Activated CD8-positive, alpha-beta T cell treated with anti-CD3 and anti-CD28 coated beads for 36 hours (primary cell): Measurements from ENCODE around the gene CHST15. TPM values are rescaled to one million over a fixed set of nuclear protein-coding genes. Genes with fewer than 3 reads are reported as not detected.

ENCODE experiments used
- ATAC-seq: fragments of 200-7000 bp; cut with Tn5 transposase; one replicate; pipeline ENCODE4 v1.10.0; 2021; ENCODE audit warnings: mild to moderate bottlenecking, moderate library complexity
- CTCF ChIA-PET: fragments of 350-600 bp; sonication (Branson Sonifier 250); formaldehyde crosslinking; loops from one replicate; lab custom pipeline; 2021; ENCODE audit warnings: antibody characterized with exemption; lab: Charles Lee
- POLR2A ChIA-PET: fragments of 350-600 bp; sonication (Branson Sonifier 250); formaldehyde crosslinking; loops from one replicate; lab custom pipeline; 2021; ENCODE audit warnings: antibody characterized with exemption; lab: Charles Lee
- DNase-seq: peaks from one replicate; pipeline ENCODE4 v3.0.0-alpha.2; 2020
- H3K27ac Mint-ChIP-seq: one replicate; pipeline ENCODE4 v1.8.0; 2021; ENCODE audit warnings: mild to moderate bottlenecking, mixed read lengths
- H3K27me3 Mint-ChIP-seq: one replicate; pipeline ENCODE4 v1.8.0; 2021; ENCODE audit warnings: mixed read lengths
- H3K36me3 Mint-ChIP-seq: one replicate; pipeline ENCODE4 v1.8.0; 2021; ENCODE audit warnings: low read depth, mixed read lengths
- H3K4me1 Mint-ChIP-seq: one replicate; pipeline ENCODE4 v1.8.0; 2021; ENCODE audit warnings: low read depth, mixed read lengths
- H3K4me3 Mint-ChIP-seq: one replicate; pipeline ENCODE4 v1.8.0; 2021; ENCODE audit warnings: mild to moderate bottlenecking, moderate library complexity, mixed read lengths
- H3K9me3 Mint-ChIP-seq: one replicate; pipeline ENCODE4 v1.8.0; 2021; ENCODE audit warnings: mixed read lengths
- CTCF ChIP-seq: fragments of 200-600 bp; IDR thresholded peaks from one replicate; pipeline ENCODE4 v1.8.0; 2022; ENCODE audit warnings: antibody characterized with exemption, mild to moderate bottlenecking
- intact Hi-C: fragments of 100-400 bp; cut with micrococcal nuclease; formaldehyde crosslinking; loops from one replicate; pipeline ENCODE4 v1.10.0; 2022
- total RNA-seq, 2 experiments: library from RNA; stranded (reverse); gene quantifications; one replicate each; pipeline ENCODE4 v1.2.3, GENCODE V29; 2021

CHST15 gene
- total RNA-seq, 2 experiments from 2014 or later = 0.36 to 0.81 TPM

- H3K4me3 Mint-ChIP-seq = no peak overlapping the region
- no peak for TF ChIP-seq CTCF
- no peaks in the 10 kb centered on the region for H3K9me3 Mint-ChIP-seq
- CTCF ChIA-PET = interaction anchor here (0.8 kb wide), 1 partner anchor 24 kb away, joined by 3 read pairs; no protein-coding TSS in a partner anchor
- POLR2A ChIA-PET = no interaction called here
- peaks cover 70% of the 10 kb centered on the region for H3K27me3 Mint-ChIP-seq
- peaks cover 2% of the 10 kb centered on the region for H3K4me1 Mint-ChIP-seq
- DNase-seq (no peak), ATAC-seq (no peak)
- no peak overlapping the region for H3K27ac Mint-ChIP-seq
- H3K36me3 Mint-ChIP-seq = no peaks in the 10 kb centered on the region
- intact Hi-C loops = no loop called here
Observed at GRCh38 chr10:123970207-123970926, 123.0 kb downstream of the CHST15 start.

- POLR2A ChIA-PET = interaction anchor here (0.5 kb wide), 1 partner anchor 183 kb away, joined by 3 read pairs; no protein-coding TSS in a partner anchor
- H3K27ac Mint-ChIP-seq = no peak overlapping the region
- TF ChIP-seq CTCF = peak; percentile 82
- ATAC-seq = peak; percentile 56
- intact Hi-C loops = loop anchor here (2.0 kb wide), 1 partner anchor 385 kb away; no protein-coding TSS in a partner anchor
- CTCF ChIA-PET = interaction anchor here (0.5 to 2.3 kb wide), 6 partner anchors 13 to 395 kb away, joined by 3 to 11 read pairs (median 4); no protein-coding TSS in a partner anchor
- no peak overlapping the region for H3K4me3 Mint-ChIP-seq
- no peaks in the 10 kb centered on the region for H3K9me3 Mint-ChIP-seq
- H3K27me3 Mint-ChIP-seq = peaks cover 52% of the 10 kb centered on the region
- H3K4me1 Mint-ChIP-seq = peaks cover 2% of the 10 kb centered on the region
- no peaks in the 10 kb centered on the region for H3K36me3 Mint-ChIP-seq
- peak; percentile 71 for DNase-seq
Observed at GRCh38 chr10:123967626-123968243, 125.7 kb downstream of the CHST15 start.

DNA sequence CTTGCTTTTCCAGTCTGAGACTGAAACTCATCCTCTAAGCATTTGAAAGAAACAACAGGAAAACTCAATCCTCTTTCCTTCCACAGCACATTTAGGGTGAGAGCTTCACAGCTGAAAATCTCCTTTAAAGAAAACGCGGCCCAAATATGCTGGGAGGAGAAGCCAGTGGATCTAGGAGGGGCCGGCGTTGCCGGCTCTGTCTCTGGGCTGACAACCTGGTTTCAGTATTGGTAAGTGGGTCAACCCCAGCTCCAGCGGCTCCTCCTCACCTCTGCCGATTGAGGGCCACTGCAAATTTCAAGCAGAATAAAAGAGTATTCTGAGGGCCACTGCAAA is 126.5 kb downstream of the CHST15 start:
- DNase-seq = no peak
- H3K4me1 Mint-ChIP-seq = peaks cover under 1% of the 10 kb centered on the region
- no peaks in the 10 kb centered on the region for H3K9me3 Mint-ChIP-seq
- H3K4me3 Mint-ChIP-seq = no peak overlapping the region
- POLR2A ChIA-PET = interaction anchor here (0.5 to 0.6 kb wide), 2 partner anchors 183 to 1241 kb away, joined by 3 read pairs; no protein-coding TSS in a partner anchor
- intact Hi-C loops = loop anchor here (2.0 kb wide), 1 partner anchor 384 kb away; no protein-coding TSS in a partner anchor
- no peaks in the 10 kb centered on the region for H3K36me3 Mint-ChIP-seq
- ATAC-seq = no peak
- peaks cover 50% of the 10 kb centered on the region for H3K27me3 Mint-ChIP-seq
- TF ChIP-seq CTCF = no peak
- H3K27ac Mint-ChIP-seq = no peak overlapping the region
- CTCF ChIA-PET = interaction anchor here (0.5 to 2.3 kb wide), 6 partner anchors 14 to 394 kb away, joined by 3 to 11 read pairs (median 4); no protein-coding TSS in a partner anchor

DNA sequence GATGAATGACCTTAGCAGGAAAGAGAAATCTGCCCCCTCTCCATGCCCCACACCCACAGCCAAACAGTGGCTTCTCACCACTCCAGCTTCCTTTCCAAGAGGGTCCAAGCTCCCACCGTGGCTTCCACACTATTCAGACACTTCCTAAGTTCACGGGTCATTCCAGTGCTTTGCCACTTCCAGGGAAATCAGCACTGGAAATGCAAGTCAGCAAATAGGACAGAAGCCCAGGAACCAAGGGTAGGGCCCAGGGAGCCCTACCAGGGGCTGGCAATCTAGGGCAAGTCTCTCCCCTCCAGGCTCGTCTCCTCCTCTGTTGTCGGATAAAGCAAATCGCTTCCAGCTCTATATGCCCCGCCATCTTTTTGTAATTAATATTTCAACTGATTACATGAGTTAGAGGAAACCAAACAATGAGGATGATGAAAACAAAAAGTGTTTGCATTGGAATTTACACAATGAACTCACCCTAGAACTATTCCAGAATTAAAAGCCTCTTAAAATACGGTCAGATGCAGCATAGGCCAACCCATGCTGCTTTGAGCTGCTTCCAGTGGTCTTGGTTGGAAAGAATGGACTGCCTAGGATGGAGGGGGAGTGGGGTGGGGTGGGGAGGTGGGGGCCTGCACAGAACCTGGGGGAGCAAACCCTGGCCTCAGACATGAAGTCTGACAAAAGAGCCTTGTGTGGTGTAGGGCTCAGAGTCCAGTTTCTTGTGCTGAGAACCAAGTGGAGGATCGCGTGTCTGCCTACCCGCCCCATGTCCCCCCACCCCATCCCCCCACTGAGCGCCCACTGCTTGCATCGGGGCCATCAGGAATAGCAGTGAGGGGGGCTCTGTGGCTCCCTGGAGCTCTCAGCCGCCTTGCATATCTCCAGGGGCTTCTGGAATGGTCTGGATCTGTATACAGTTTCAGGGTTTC is 127.2 kb downstream of the CHST15 start:
- no peaks in the 10 kb centered on the region for H3K9me3 Mint-ChIP-seq
- ChIA-PET CTCF (interaction anchor here (0.9 to 2.8 kb wide), 3 partner anchors 381 to 384 kb away, joined by 4 to 11 read pairs (median 8); no protein-coding TSS in a partner anchor), POLR2A (interaction anchor here (0.6 kb wide), 1 partner anchor 1240 kb away, joined by 3 read pairs; no protein-coding TSS in a partner anchor)
- ATAC-seq = no peak
- peaks cover 47% of the 10 kb centered on the region for H3K27me3 Mint-ChIP-seq
- no peak overlapping the region for H3K27ac Mint-ChIP-seq
- H3K4me1 Mint-ChIP-seq = no peaks in the 10 kb centered on the region
- intact Hi-C loops = loop anchor here (2.0 kb wide), 1 partner anchor 383 kb away; no protein-coding TSS in a partner anchor
- H3K36me3 Mint-ChIP-seq = no peaks in the 10 kb centered on the region
- no peak for TF ChIP-seq CTCF
- H3K4me3 Mint-ChIP-seq = no peak overlapping the region
- DNase-seq = no peak
